22Rv1 (cell line): ENCODE data around the gene KCNQ1.

ENCODE experiments used
- CTCF ChIP-seq: fragments of 450-650 bp; IDR thresholded peaks from 2 replicates; pipeline ENCODE4 v1.5.1; 2017; ENCODE audit warnings: mild to moderate bottlenecking
- ZFX ChIP-seq: fragments of 450-650 bp; IDR thresholded peaks from 2 replicates; pipeline ENCODE4 v1.6.1; 2017; ENCODE audit warnings: antibody characterized with exemption, borderline replicate concordance

DNA sequence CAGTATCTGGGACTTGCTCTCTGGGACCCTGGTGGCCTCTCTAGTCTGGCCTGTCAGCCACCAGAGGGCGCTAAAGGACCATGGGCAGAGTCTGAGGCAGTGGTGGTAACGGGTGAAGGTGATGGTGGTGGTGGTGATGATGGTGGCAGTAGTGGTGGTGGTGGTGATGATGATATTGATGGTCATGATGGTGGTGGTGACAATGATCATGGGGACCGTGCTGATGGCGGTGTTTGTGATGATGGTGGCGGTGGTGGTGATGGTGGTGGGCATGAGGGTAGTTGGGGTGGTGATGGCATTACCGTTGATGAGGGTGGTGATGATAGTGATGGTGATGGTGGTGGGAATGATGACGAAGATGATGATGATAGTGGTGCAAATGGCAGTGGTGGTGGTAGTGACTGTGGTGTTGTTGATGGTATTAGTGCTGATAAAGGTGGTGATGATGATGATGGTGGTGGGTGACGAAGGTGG, 16.4 kb upstream of the KCNQ1 start:
- TF ChIP-seq CTCF = peak; percentile 93
- TF ChIP-seq ZFX = no peak
